Right atrium auricular region (tissue), 2 donors: Measurements from ENCODE around the gene EIF2B2. TPM values are rescaled to one million over a fixed set of nuclear protein-coding genes. Genes with fewer than 3 reads are reported as not detected.

Experiments used
- DNase-seq: peaks from one replicate; pipeline ENCODE4 v3.0.0-alpha.2; 2019; ENCODE audit warnings: low spot score
- H3K27ac ChIP-seq, 2 donors: fragments of 200-600 bp; sonication (generic); 1 replicate in 1 of 2; 2 replicates in 1 of 2; pipeline ENCODE4 v1.5.1; 2016 to 2019
- H3K27me3 ChIP-seq, 2 donors: fragments of 200-600 bp; sonication (generic); one replicate each; pipeline versions ENCODE4 v1.5.1 to v1.6.0; 2017 to 2019
- H3K36me3 ChIP-seq: fragments of 200-600 bp; sonication (generic); one replicate; pipeline ENCODE4 v1.5.1; 2016
- H3K4me1 ChIP-seq, 2 donors: fragments of 200-600 bp; sonication (generic); one replicate each; pipeline versions ENCODE4 v1.5.1 to v1.6.0; 2017 to 2019
- H3K4me3 ChIP-seq, 2 donors: fragments of 200-600 bp; sonication (generic); 1 replicate in 1 of 2; 2 replicates in 1 of 2; pipeline ENCODE4 v1.5.1; 2017 to 2019; ENCODE audit warnings: mild to moderate bottlenecking in 1 of 2, moderate library complexity in 1 of 2
- H3K9me3 ChIP-seq, 2 donors: fragments of 200-600 bp; sonication (generic); one replicate each; pipeline ENCODE4 v1.5.1; 2019
- CTCF ChIP-seq, 2 donors: fragments of 200-600 bp; sonication (generic); IDR thresholded peaks; one replicate each; pipeline ENCODE4 v1.5.1; 2019; ENCODE audit warnings: antibody characterized with exemption in 2 of 2
- total RNA-seq, 2 donors: library from RNA; depleted of rRNA; stranded (reverse); fragments of >200 nt; gene quantifications; one replicate each; pipeline ENCODE4 v1.1.0, GENCODE V29; 2016

The EIF2B2 gene
- 10 to 100 TPM; 26.1 to 35.3 TPM for total RNA-seq

GRCh38 chr14:75002392-75003249 is at the start of gene EIF2B2:
EIF2B2 (plus strand) TSS chr14:75002921; CDS start chr14:75002991, 70 bp downstream.
- Histone ChIP-seq H3K36me3 (peaks cover 31% of the 10 kb centered on the region), H3K9me3 (no peaks in the 10 kb centered on the region), H3K27me3 (no peaks in the 10 kb centered on the region), H3K4me3 (peak within 1 kb of the TSS; percentile 95 to 96), H3K27ac (peak within 1 kb of the TSS; percentile 88 to 89), H3K4me1 (peaks cover 0 to 25% of the 10 kb centered on the region in 2 donors)
- no peak for TF ChIP-seq CTCF (IDR thresholded peaks at IDR 0.05)
- peak; percentile 98 for DNase-seq

DNA sequence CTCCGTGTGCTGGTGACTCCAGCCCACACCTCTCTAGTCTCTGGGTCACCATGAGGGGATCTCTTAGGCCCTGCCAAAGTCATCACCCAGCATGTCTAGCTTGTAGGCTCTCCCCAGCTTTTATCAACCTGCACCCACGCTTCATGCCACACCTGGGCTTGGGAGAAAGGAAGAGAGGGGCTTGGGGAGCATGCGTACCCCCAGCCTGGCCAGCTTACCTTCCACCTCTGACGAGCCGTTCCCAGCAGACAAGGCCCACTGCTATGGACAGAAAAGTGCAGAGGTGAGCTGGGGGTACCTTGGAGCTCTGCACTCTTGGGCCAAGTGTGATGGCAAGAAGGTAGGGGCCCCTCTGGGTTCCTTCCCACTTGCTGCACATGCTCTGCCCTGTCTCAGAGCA is 49.0 kb upstream of the EIF2B2 start:
- no peak for DNase-seq
- Histone ChIP-seq H3K9me3 (no peaks in the 10 kb centered on the region), H3K27me3 (no peaks in the 10 kb centered on the region), H3K4me3 (peak overlapping the region; percentile 53 to 62), H3K36me3 (no peaks in the 10 kb centered on the region), H3K4me1 (peaks cover 0 to 29% of the 10 kb centered on the region in 2 donors), H3K27ac (no peak overlapping the region)
- TF ChIP-seq CTCF (IDR thresholded peaks at IDR 0.05), result no peak

GRCh38 chr14:74954232-74954946 is 48.3 kb upstream of the EIF2B2 start:
- Histone ChIP-seq H3K9me3 (no peaks in the 10 kb centered on the region), H3K4me1 (peaks cover 0 to 29% of the 10 kb centered on the region in 2 donors), H3K27ac (peak overlapping the region; percentile 16 to 50), H3K27me3 (no peaks in the 10 kb centered on the region), H3K4me3 (peak overlapping the region; percentile 53 to 62), H3K36me3 (no peaks in the 10 kb centered on the region)
- no peak for DNase-seq
- no peak for TF ChIP-seq CTCF (IDR thresholded peaks at IDR 0.05)

GRCh38 chr14:74954947-74955228 is 47.8 kb upstream of the EIF2B2 start:
- no peak for DNase-seq
- TF ChIP-seq CTCF (IDR thresholded peaks at IDR 0.05), result no peak
- Histone ChIP-seq H3K9me3 (no peaks in the 10 kb centered on the region), H3K27ac (peak overlapping the region; percentile 16 to 50), H3K27me3 (no peaks in the 10 kb centered on the region), H3K4me1 (peaks cover 0 to 29% of the 10 kb centered on the region in 2 donors), H3K36me3 (no peaks in the 10 kb centered on the region), H3K4me3 (peak overlapping the region; percentile 53 to 62)

GRCh38 chr14:74955229-74956026 is 47.3 kb upstream of the EIF2B2 start, which contains the start of gene PGF:
PGF (minus strand) TSS chr14:74955597; CDS start chr14:74955242, 355 bp downstream.
- DNase-seq, result no peak
- H3K27me3 ChIP-seq, result no peaks in the 10 kb centered on the region
- no peak for TF ChIP-seq CTCF (IDR thresholded peaks at IDR 0.05)
- peak within 1 kb of the TSS; percentile 16 to 50 for H3K27ac ChIP-seq
- peaks cover 0 to 29% of the 10 kb centered on the region in 2 donors for H3K4me1 ChIP-seq
- H3K9me3 ChIP-seq, result no peaks in the 10 kb centered on the region
- H3K4me3 ChIP-seq, result peak within 1 kb of the TSS; percentile 53 to 62
- no peaks in the 10 kb centered on the region for H3K36me3 ChIP-seq
